Mammary epithelial cell (primary cell): ENCODE data around the gene HAGHL.

Source experiments
- CTCF ChIP-seq, 2 donors: IDR thresholded peaks in 1 of 2; conservative IDR thresholded peaks in 1 of 2; 2 replicates each; pipeline ENCODE4 v1.5.1; 2011 to 2012; ENCODE audit warnings: inconsistent platforms in 2 of 2, low read length in 2 of 2, mild to moderate bottlenecking in 2 of 2, control low read depth in 1 of 2, low read depth in 1 of 2; ENCODE audit not compliant: insufficient read depth in 1 of 2; ENCODE audit errors: extremely low read depth in 1 of 2
- EZH2 ChIP-seq: IDR thresholded peaks from 2 replicates; pipeline ENCODE4 v1.6.1; 2012; ENCODE audit warnings: low read length, inconsistent platforms, borderline replicate concordance

GRCh38 chr16:684071-684794, 42.7 kb upstream of the HAGHL start, which contains the start of gene JMJD8:
- no peak for TF ChIP-seq CTCF (conservative IDR thresholded peaks at IDR 0.05 in 1 of 2, IDR thresholded peaks at IDR 0.05 in 1 of 2; ENCODE audit: extremely low read depth in 1 of 2, insufficient read depth in 1 of 2, low read depth in 1 of 2, low read length in 2 of 2)
- no peak for TF ChIP-seq EZH2
